ENCODE measurements around the gene CRHR1. TPM values are rescaled to one million over a fixed set of nuclear protein-coding genes. Genes with fewer than 3 reads are reported as not detected.

The CRHR1 gene
- total and polyA plus RNA-seq, 10 of the 15 experiments (the other 5 are each of a cell fraction or from before 2014, with no cell fraction given), result 0.08 TPM; not detected in 9

DNA sequence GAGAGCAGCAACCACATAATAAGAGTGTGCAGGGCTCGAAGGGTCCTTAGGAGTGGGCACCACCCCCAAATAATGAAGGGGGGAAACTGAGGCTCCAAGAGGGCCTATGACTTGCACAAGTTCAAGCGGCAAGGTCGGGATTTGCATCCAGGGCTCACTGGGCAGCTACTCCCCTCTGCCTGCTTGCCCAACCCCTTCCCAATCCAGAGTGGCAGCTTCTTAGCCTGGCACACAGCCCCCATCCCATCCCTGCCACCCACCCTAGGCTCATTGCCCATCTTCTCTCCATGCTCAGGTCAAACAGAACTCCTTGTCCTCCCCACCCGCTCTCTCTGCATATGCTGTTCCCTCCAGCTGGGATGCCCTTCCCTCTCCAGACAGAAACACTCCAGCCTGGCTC is 63.0 kb downstream of the CRHR1 start (continued):
- TF ChIP-seq, protein P1, sequence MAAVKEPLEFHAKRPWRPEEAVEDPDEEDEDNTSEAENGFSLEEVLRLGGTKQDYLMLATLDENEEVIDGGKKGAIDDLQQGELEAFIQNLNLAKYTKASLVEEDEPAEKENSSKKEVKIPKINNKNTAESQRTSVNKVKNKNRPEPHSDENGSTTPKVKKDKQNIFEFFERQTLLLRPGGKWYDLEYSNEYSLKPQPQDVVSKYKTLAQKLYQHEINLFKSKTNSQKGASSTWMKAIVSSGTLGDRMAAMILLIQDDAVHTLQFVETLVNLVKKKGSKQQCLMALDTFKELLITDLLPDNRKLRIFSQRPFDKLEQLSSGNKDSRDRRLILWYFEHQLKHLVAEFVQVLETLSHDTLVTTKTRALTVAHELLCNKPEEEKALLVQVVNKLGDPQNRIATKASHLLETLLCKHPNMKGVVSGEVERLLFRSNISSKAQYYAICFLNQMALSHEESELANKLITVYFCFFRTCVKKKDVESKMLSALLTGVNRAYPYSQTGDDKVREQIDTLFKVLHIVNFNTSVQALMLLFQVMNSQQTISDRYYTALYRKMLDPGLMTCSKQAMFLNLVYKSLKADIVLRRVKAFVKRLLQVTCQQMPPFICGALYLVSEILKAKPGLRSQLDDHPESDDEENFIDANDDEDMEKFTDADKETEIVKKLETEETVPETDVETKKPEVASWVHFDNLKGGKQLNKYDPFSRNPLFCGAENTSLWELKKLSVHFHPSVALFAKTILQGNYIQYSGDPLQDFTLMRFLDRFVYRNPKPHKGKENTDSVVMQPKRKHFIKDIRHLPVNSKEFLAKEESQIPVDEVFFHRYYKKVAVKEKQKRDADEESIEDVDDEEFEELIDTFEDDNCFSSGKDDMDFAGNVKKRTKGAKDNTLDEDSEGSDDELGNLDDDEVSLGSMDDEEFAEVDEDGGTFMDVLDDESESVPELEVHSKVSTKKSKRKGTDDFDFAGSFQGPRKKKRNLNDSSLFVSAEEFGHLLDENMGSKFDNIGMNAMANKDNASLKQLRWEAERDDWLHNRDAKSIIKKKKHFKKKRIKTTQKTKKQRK (IDR thresholded peaks at IDR 0.05; ENCODE audit: low read depth, low read length), result no peak
- TF ChIP-seq KLF5 (IDR thresholded peaks at IDR 0.05; ENCODE audit: partially characterized antibody) (no peak), PBX3 (IDR thresholded peaks at IDR 0.05; ENCODE audit: insufficient replicate concordance, low read depth, low read length) (no peak), ZNF274 (IDR thresholded peaks at IDR 0.05; ENCODE audit: insufficient read depth, insufficient read length) (no peak), HCFC1 (IDR thresholded peaks at IDR 0.05; ENCODE audit: low read length) (no peak), YBX1 (IDR thresholded peaks at IDR 0.05) (no peak), ZZZ3 (IDR thresholded peaks at IDR 0.05; ENCODE audit: control insufficient read depth, insufficient read length, low read depth) (no peak)

DNA sequence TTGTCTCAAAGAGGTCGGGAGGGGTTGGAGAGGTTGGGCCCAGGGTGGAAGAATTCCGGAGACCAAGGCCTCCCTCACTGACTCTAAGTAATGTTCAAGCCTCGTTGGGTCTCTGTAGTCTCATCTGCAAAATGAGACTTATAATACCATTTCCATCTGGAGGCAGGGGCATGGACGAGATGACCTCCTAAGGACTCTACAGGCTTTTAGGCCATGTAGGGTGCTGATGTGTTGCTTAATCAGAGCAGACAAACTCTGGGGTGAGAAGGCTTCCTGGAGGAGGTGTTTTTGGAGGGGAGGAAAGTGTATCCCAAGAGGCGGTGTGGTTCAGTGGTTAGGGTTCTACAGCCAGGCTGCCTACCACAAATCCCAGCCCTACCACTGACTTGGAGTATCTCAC is 63.6 kb downstream of the CRHR1 start:
- Histone ChIP-seq H3K4me3 (no peak overlapping the region), H3K36me3 (ENCODE audit: control insufficient read depth in 2 of 2, insufficient read depth in 2 of 2, low read length in 1 of 2) (no peaks in the 10 kb centered on the region), H3K9me3 (replicated peaks; ENCODE audit: control insufficient read depth, insufficient read depth, low read length) (no peaks in the 10 kb centered on the region), H4K20me1 (ENCODE audit: control insufficient read depth, insufficient read depth) (no peaks in the 10 kb centered on the region), H3K27me3 (replicated peaks in 1 of 2; ENCODE audit: control insufficient read depth in 2 of 2, insufficient read depth in 2 of 2, low read length in 1 of 2) (no peaks in the 10 kb centered on the region; a peak in 1 of 4 replicates), H3K27ac (ENCODE audit: control insufficient read depth, insufficient read depth) (no peak overlapping the region), H3K4me2 (ENCODE audit: control insufficient read depth, insufficient read depth) (no peak overlapping the region), H3K4me1 (ENCODE audit: control insufficient read depth, insufficient read depth, low read length) (no peaks in the 10 kb centered on the region), H3K9ac (ENCODE audit: control insufficient read depth, insufficient read depth, low read length) (no peak overlapping the region), H3K79me2 (ENCODE audit: control insufficient read depth, insufficient read depth, low read length) (no peaks in the 10 kb centered on the region), H2AFZ (ENCODE audit: control insufficient read depth, low read depth, low read length) (no peak overlapping the region)
- SMC1A ChIA-PET (ENCODE audit: uncharacterized antibody, unreplicated experiment), result no interaction called here
- RAD21 ChIA-PET (ENCODE audit: unreplicated experiment), result no interaction called here
- WGBS (ENCODE audit: insufficient coverage, insufficient replicate concordance, low lambda C conversion rate, missing lambda C conversion rate), result 3% methylated on average over 5 of the region's 5 CpGs
- FAIRE-seq (no peak), DNase-seq (ENCODE audit: low read depth, low spot score) (no peak), ATAC-seq (no peak)
- CTCF ChIA-PET, result no interaction called here
- BruUV-seq (replicated peaks), result no TSS peak
- intact Hi-C loops (cut with micrococcal nuclease; ENCODE audit: unreplicated experiment), result no loop called here
- POLR2A ChIA-PET, result no interaction called here
- in situ Hi-C loops (cut with MboI), result loop anchor here (25.0 kb wide), 1 partner anchor 435 kb away; no protein-coding TSS in a partner anchor
- TF ChIP-seq, protein P2, sequence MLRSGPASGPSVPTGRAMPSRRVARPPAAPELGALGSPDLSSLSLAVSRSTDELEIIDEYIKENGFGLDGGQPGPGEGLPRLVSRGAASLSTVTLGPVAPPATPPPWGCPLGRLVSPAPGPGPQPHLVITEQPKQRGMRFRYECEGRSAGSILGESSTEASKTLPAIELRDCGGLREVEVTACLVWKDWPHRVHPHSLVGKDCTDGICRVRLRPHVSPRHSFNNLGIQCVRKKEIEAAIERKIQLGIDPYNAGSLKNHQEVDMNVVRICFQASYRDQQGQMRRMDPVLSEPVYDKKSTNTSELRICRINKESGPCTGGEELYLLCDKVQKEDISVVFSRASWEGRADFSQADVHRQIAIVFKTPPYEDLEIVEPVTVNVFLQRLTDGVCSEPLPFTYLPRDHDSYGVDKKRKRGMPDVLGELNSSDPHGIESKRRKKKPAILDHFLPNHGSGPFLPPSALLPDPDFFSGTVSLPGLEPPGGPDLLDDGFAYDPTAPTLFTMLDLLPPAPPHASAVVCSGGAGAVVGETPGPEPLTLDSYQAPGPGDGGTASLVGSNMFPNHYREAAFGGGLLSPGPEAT (IDR thresholded peaks at IDR 0.05; ENCODE audit: low read depth), result no peak

Measured in GM12878 (cell line).